ENCODE results near the gene DPP6. TPM values are rescaled to one million over a fixed set of nuclear protein-coding genes. Genes with fewer than 3 reads are reported as not detected.

DPP6 gene
- total and polyA plus RNA-seq, 2 experiments from 2014 or later, result not detected

- no peaks in the 10 kb centered on the region for H3K36me3 Mint-ChIP-seq (ENCODE audit: low read depth)
- Histone ChIP-seq H3F3A (replicated peaks; ENCODE audit: low read depth) (no peaks in the 10 kb centered on the region), H3K4me1 (ENCODE audit: insufficient read depth) (no peaks in the 10 kb centered on the region), H3K4me3 (no peak overlapping the region), H3K9me2 (ENCODE audit: insufficient read depth) (no peaks in the 10 kb centered on the region), H4K20me1 (replicated peaks; ENCODE audit: insufficient read depth) (no peaks in the 10 kb centered on the region), H3K36me3 (ENCODE audit: insufficient read depth) (peaks cover 8% of the 10 kb centered on the region; the same call in 1 of the 2 replicates), H3K27ac (ENCODE audit: low read depth) (no peak overlapping the region), H3K27me3 (ENCODE audit: insufficient read depth) (no peaks in the 10 kb centered on the region), H3K4me2 (no peak overlapping the region), H2AFZ (no peak overlapping the region), H3K79me2 (replicated peaks; ENCODE audit: insufficient read depth) (no peaks in the 10 kb centered on the region)
- H3K9me3 Mint-ChIP-seq, result no peaks in the 10 kb centered on the region; the same call in 2 of the 3 replicates
- no peak for DNase-seq (ENCODE audit: low spot score)
- no peak overlapping the region for H3K27ac Mint-ChIP-seq
- peaks cover 3% of the 10 kb centered on the region for H3K27me3 Mint-ChIP-seq (ENCODE audit: insufficient read depth, low read depth, poor library complexity)
- H3K4me1 Mint-ChIP-seq, result peaks cover 17% of the 10 kb centered on the region
- TF ChIP-seq STAT1 (IDR thresholded peaks at IDR 0.05; ENCODE audit: unreplicated experiment) (no peak), NANOG (IDR thresholded peaks at IDR 0.05; ENCODE audit: borderline replicate concordance) (no peak), JUNB (IDR thresholded peaks at IDR 0.05; ENCODE audit: unreplicated experiment) (no peak)
- ATAC-seq, result no peak
- no peak overlapping the region for H3K4me3 Mint-ChIP-seq
Observed at GRCh38 chr7:154423231-154423630, 371.0 kb downstream of the DPP6 start.

GRCh38 chr7:154424350-154424749 is 372.2 kb downstream of the DPP6 start:
- DNase-seq (ENCODE audit: low spot score), result no peak
- no peaks in the 10 kb centered on the region for H3K36me3 Mint-ChIP-seq (ENCODE audit: low read depth)
- TF ChIP-seq STAT1 (IDR thresholded peaks at IDR 0.05; ENCODE audit: unreplicated experiment) (no peak), POLR2AphosphoS5 (IDR thresholded peaks at IDR 0.05; ENCODE audit: low read depth) (no peak), ETS1 (IDR thresholded peaks at IDR 0.05) (no peak), ZNF331 (CRISPR knock-in tag; IDR thresholded peaks at IDR 0.05; ENCODE audit: low read depth) (no peak), EZH2 (IDR thresholded peaks at IDR 0.05; ENCODE audit: low read depth, unreplicated experiment) (no peak), NANOG (IDR thresholded peaks at IDR 0.05; ENCODE audit: borderline replicate concordance) (no peak), CTCF (conservative IDR thresholded peaks at IDR 0.05; ENCODE audit: low read depth in 2 of 2) (no peak), ZNF462 (CRISPR knock-in tag; IDR thresholded peaks at IDR 0.05) (no peak), EZH2phosphoT487 (IDR thresholded peaks at IDR 0.05; ENCODE audit: unreplicated experiment) (no peak), ZNF114 (CRISPR knock-in tag; IDR thresholded peaks at IDR 0.05) (no peak), JUNB (IDR thresholded peaks at IDR 0.05; ENCODE audit: unreplicated experiment) (no peak)

More at GRCh38 chr7:154424350-154424749, 372.2 kb downstream of the DPP6 start:
- Histone ChIP-seq H4K20me1 (replicated peaks; ENCODE audit: insufficient read depth) (no peaks in the 10 kb centered on the region), H3K4me1 (ENCODE audit: insufficient read depth) (no peaks in the 10 kb centered on the region), H2AFZ (no peak overlapping the region), H3K4me3 (no peak overlapping the region), H3K36me3 (ENCODE audit: insufficient read depth) (no peaks in the 10 kb centered on the region), H3K79me2 (replicated peaks; ENCODE audit: insufficient read depth) (no peaks in the 10 kb centered on the region), H3F3A (replicated peaks; ENCODE audit: low read depth) (no peaks in the 10 kb centered on the region), H3K4me2 (no peak overlapping the region), H3K9me2 (ENCODE audit: insufficient read depth) (no peaks in the 10 kb centered on the region), H3K27ac (ENCODE audit: low read depth) (no peak overlapping the region), H3K27me3 (ENCODE audit: insufficient read depth) (no peaks in the 10 kb centered on the region)
- Mint-ChIP-seq H3K4me1 (peaks cover 14% of the 10 kb centered on the region), H3K27me3 (ENCODE audit: insufficient read depth, low read depth, poor library complexity) (peaks cover 3% of the 10 kb centered on the region), H3K9me3 (no peaks in the 10 kb centered on the region; the same call in 2 of the 3 replicates), H3K27ac (no peak overlapping the region), H3K4me3 (no peak overlapping the region)
- no peak for ATAC-seq
